Epithelial cell of prostate (primary cell): ENCODE data around the gene BHLHE23.

Experiments
- DNase-seq: peaks from one replicate; pipeline ENCODE4 v3.0.0-alpha.2; 2011; ENCODE audit warnings: low read depth, low spot score
- H3K27ac ChIP-seq: fragments of 450-650 bp; 2 replicates; pipeline ENCODE4 v1.5.1; 2017; ENCODE audit warnings: mild to moderate bottlenecking

The BHLHE23 gene

DNA sequence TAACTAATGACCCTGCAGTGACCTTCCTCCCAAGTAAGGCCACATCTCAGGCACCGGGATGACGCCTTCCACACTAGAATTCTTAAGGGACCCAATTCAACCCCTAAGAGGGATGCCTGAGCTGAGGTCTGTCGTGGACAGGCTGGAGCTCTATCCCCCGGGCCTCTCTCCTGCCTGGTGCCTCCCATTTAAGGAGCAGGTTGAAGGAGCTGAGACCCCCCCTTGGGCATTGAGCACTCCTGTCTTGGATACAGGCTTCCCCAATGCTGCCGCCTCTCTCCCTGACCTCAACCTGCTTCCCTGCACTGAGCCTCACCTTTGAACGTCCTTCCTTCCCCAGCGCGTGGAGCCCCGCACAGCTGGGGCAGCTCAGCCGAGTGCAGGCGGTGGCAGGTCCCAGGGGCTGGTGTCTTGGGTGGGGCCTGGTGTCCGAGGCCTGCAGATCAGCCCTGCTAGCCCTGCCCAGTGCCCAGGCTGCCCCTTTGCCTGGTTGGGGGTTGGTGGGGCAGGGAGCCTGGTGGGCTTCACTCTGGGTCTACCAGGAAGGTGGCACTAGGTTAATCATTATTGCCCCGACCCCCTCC lies 19.9 kb upstream of the BHLHE23 start:
- no peak overlapping the region for H3K27ac ChIP-seq
- no peak for DNase-seq

DNA sequence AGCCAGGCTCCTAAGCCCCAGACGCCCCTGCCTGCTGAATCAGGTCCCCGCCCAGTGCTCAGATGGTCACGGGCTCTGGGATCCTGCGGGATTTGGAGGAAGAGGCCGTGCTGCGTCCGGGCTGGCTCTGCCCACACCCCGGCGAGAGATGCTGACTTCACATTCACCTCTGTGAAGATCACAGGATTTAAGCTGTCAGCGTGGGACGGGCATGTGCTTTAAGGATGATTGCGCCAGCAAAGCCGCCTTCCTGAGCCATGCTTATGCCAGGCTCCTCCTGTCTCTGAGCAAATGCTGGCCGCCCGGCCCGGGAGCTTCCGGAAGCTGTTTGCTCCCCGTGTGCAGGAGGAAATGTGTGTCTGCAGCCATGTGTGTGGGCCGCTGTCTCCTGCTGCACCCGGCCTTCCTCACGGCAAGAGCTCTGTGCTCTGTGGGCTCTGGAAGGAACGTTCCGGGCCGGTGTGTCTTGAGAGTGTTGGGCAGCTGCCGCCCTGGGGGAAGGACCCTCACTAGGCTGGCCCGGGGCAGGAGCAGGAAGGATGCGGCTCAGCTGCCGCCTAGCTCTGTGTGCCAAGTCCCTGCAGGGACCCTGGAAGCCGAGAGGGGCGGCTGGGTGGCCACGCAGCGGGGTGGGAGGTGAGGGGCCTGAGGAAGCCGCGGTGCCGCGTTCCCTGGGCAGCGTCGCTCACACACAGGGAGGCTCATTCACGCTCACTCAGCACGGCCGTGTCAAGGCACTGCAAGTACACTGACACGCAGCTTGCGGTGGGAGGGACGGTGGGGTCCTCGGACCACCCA lies 19.0 kb upstream of the BHLHE23 start:
- DNase-seq: peak; percentile 5
- no peak overlapping the region for H3K27ac ChIP-seq

DNA sequence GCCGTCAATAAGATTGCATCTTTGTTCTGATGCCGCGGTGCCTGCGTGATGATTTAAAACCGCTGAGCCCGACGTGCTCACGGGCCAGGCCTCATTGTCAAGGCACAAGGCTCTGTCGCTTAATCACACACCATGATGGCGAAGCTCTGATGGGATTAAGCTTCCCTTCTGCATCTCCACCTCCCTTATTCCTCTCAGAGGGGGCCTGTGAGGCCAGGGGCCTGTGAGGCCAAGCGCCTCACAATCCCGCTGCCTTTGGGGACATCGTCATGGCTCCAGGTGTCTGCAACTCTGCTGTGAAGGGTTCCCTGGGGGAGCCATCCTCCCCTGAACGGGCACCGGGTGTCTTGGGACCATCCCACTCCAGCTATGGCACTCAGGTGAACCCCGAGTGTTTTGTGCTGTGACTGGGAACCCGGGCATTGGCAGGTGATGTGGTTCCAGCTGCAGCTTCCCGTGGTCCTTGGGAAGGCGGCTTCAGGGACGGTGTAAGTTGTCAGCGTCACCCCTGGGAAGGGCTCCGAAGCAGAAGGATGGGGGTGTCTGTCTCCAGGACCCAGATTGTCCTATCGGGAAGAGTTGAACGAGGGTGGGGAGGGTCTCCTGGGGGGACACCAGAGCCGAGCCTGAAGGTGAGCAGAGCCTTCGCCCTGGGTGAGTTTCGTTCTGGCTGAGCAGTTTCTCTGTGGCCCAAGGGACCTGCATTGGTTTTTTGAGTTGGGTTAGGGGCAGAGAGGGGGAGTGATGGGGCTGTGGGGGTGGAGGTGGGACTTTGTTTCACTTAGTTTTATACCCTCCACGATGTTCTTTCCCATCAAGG lies 18.0 kb upstream of the BHLHE23 start:
- no peak for DNase-seq
- no peak overlapping the region for H3K27ac ChIP-seq

DNA sequence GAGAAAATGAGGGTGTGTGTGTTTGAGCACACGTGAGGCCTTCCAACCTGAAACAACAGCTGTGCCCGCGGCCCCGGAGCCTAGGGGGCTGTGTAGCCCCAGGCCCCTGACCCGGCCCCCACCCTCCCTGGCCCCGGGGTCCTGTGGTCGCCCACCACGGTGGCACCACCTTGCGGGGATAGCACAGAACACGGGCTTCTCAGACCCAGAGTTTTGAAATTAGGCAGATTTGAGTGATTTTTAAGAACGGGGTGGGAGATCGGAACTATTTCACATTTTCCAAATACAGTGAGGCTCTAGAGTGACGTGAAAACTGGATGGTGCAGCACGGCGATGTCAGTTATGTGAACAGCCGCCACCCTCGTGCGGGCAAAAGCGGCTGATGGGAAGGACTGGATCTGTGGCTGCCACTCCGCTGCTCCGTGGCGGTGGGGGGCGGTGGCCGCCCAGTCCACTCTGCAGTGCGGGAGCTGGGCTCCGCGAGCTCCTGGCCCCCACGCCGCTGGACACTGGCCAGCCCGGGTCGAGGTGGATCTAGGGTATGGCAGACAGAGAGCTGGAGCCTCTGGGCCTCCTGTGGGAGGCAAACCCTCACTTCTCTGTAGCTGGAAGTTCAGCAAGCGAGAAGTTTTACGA lies 17.3 kb upstream of the BHLHE23 start:
- no peak overlapping the region for H3K27ac ChIP-seq
- DNase-seq: no peak

DNA sequence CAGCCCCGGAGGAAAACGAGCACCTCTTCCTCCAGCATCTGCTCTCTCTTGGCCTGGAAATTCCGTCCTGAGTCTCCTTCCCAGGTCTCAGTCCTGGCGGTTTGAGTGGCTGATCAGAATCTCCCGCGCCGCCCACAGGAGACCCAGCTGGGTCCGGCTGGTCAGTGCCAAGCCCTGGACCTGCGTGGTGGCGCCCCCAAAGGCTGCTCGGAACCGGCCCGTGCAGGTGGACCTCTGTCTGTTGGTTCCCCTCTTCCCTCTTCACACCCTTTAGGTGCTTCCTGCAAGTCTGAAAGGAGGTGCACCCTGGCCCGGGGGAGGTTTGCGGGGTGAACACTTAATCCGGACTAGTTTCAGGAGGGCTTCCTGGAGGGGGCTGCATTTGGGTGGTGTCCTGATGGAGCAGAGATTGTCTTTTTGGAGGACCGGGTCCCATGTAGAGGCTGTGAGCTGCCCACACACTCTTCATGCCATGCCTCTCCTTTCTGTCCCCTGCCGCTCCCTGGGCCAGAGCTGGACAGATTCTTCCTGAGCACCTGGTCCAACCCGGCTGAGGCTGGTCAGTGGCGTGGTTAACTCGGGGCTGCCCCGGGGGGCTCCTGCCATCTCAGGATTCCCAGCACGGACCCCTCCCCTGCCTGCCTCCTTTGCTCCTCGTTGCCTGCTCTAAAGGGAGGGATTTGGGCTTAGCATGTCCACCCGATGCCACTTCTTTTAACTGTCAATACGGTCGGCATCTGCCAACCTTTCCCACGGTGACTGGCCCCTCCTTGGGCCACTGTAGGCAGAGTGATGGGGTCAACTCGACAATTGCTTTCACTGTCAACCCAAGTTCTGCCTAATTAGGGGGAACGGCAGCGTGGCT lies 16.5 kb upstream of the BHLHE23 start:
- no peak for DNase-seq
- H3K27ac ChIP-seq: no peak overlapping the region

DNA sequence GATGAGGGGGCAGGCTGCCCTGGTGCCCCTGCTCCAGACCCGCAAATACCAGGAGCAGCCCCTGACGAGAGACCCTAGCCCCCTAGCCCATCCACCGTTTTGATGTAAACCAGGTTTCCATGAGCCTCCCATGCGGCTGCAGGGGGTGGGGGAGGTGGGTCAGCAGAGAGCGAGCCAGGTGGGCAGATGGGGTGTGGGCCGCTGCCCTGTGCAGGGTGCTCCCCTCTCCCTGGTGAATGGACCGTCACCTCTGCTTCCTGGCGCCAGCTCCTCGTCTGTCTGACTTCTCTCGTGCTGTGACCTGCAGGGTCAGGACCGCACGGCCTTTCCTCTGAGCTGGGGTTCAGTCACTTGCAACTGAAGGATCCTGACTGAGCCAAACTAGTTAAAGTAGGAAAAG lies 15.7 kb upstream of the BHLHE23 start:
- DNase-seq: no peak
- H3K27ac ChIP-seq: no peak overlapping the region

DNA sequence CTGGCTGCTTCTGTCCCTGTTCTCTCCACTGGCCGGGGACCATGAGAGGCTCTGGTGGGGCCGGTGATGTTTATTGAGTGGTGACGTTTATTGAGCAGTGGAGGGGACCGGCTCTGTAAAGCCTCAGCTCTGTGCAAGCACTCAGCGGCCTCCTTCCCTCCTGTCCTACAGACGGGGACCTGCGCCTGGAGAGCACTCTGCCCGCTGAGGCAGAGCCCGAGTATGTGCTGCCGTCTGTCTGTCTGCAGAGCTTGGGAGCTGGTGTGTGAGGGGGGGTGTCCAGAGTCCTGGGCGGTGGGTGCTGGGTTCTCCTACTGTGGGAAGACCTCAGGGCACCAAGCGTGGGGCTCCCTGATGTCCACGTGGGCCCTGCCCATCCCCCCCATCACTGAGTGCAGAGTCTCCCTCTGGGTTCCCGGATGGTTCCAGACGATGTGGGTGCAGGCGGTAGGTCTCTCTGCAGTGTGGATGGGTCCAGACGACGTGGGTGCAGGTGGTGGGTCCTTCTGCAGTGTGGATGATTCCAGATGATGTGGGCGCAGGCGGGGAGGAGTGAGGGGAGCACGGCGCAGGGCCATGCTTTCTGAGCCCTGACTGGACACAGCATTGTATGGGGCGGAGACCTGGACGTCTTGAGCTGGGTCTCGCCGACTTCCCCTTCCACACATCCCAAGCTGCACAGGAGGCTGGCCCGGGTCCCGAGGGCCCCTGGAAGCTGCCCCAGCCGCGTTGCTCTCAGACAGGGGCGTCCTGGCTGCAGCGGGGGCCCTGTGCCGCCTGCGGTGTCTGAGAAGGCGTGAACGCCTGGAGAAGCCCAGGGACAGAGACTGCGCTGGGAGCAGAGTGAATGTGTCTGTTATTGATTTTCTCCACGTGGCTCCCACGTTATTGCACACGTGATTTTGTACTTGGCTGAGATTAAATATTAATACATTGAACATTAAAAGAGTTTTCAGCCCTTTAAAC lies 14.9 kb upstream of the BHLHE23 start:
- DNase-seq: no peak

DNA sequence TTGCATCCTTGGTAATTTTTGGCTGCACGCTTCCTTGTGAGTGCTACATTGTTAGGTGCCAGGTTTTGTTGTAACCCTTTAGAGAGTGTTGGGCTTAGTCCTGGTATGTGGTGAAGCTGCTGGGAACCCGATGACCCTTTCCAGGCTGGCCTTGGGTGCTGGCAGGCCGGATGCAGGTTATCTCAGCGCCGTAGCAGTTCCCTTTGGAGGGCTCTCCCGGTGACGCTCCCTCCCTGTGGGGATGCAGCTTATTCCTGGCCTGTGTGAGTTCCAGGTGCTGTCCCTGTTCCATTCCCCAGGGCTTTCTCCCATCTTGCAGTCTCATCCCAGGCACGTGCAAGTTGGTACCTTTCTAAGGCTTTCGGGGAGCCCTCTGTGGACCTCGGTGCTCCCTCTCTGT lies 13.9 kb upstream of the BHLHE23 start:
- DNase-seq: no peak
- no peak overlapping the region for H3K27ac ChIP-seq

More for the DNA sequence above, 14.9 kb upstream of the BHLHE23 start:
- no peak overlapping the region for H3K27ac ChIP-seq

DNA sequence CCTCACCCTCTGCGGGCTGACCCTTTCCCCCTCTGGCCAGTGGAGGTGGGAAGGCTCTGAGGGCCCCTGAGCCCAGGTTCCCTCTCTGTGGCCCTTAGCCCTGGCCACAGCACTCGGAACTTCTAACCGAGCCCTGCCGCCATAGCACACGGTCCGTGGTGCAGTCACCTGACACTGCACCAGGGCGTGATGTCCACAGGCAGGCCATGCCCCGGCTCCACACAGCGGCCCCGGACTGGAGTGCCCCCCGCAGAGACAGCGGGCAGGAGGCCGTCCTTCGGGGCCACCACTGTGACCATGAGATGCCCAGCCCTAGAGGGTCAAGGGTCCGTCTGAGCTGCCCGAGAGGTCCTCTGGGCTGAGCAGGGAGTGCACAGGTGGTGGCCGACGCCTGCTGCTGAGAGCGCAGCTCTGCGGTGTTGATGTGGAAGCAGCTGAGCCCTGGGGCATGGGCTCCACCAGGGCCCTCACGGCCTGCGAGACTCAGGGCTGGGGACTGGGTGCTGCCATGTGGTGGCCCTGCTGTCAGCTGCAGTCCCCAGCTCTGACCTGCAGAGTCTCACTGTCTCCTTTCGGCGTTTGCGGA lies 11.2 kb upstream of the BHLHE23 start:
- no peak overlapping the region for H3K27ac ChIP-seq
- no peak for DNase-seq

DNA sequence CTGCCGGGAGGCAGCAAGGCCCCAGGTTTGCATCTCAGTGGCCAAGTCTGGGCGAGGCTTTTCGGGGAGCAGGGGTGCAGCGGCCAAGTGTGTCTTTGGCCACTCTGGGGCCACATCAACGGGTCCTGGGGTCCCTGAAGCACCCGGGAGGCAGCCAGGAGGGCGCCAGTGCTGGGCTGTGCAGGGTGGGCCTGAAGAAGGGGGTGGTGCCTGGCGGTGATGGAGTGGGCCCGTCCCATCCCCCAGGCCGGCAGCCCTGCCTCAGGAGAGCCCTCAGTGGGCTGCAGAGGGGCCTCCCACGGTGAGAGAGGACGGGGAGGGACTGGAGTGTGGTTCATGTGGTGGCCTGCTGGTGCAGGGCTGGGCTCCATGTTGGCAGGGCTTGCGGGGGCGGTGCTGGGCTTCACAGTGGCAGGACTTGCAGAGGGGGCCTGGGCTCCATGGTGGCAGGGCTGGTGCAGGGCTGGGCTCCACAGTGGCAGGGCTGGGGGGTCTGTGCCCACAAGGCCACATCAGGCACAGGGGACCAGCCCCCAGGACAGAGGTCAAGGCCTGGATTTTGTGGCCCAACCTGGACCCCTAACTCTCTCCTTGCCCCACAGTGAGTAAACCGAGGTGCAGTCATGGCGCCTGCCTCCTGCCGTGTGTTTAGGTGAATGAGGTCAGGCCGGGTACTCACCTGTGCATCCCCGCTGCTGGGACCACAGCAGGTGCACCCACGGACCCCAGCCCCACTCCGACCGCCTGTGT lies 10.5 kb upstream of the BHLHE23 start:
- no peak overlapping the region for H3K27ac ChIP-seq
- no peak for DNase-seq

DNA sequence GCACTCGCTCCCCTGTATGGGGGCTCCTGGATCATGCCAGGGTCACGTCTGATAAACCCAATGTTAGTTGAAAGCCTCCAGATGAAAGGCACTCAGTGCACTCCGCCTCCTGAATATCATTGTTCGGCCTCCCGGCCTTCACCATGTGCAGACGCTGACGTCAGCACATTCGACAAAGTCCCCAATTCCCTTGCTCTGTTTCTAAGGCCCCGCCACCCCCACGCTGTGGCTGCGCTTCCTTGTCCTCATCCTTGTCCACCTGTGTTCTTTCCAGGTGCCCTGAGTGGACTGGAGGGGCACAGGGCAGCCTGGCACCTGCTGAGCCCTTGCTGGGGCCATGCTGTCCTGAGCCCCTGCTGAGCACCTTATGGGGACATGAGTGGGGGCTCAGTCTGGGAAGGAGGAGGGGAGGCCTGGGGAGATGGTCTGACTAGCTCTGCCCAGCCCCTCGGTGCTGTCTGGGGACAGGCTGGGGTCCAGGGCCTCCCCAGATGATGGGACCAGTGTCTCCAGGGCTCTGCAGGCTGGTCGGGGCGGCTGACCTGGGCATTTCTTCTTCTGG lies 9.8 kb upstream of the BHLHE23 start:
- H3K27ac ChIP-seq: no peak overlapping the region
- no peak for DNase-seq

DNA sequence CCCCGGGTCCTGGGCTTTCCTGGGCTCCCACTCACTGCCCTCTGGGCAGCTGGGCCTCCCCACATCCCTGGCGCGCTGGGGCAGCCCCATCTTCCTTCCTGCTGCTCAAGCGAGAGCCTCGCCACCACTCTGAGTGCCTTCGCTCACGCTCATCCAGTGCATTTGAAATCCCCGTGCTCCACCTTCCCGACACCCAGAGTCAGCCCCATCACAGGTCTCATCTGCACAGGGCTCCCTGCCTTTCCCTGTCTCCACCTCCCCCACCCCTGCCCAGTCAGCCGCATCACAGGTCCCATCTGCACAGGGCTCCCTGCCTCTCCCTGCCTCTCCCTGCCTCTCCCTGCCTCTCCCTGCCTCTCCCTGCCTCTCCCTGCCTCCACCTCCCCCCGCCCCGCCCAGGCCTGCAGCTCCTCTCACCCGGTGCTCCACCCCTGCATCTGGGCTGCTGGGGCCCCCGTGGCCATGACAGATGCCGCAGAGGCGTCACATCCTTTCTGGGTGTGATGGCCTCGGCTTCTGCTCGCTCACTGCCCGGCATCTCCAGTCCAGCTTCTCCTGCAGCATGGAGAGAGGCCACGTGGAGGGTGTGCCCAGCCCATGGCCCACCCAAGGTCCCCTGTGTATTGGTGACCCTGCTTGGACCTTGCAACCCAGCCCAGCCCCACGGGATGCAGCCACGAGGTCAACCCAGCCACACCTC lies 9.0 kb upstream of the BHLHE23 start:
- DNase-seq: no peak
- H3K27ac ChIP-seq: no peak overlapping the region

DNA sequence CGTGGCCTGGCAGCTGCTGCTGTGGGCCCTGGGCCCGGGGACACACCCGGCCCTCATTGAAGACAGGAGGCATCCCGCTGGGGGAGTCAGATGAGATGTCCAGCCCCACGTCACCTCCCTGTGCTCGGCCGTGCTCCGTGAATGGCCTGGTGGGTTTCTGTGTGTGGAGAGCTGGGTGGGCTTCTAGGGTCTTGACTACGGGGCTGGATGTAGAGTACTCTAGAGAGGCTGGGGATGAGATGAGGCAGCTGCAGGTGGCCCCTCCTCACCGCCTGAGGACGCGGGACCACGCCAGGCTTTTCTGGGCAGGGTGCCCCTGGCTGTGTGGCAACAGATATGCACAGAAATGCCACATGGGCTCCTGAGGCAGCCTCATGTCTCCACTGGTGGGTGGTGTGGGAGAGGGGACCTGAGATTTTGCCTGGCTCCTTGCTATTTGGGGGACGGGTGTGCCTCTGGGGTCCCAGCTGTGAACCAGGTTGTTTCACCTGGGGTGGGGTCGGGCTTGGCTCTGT lies 8.4 kb upstream of the BHLHE23 start:
- DNase-seq: no peak

DNA sequence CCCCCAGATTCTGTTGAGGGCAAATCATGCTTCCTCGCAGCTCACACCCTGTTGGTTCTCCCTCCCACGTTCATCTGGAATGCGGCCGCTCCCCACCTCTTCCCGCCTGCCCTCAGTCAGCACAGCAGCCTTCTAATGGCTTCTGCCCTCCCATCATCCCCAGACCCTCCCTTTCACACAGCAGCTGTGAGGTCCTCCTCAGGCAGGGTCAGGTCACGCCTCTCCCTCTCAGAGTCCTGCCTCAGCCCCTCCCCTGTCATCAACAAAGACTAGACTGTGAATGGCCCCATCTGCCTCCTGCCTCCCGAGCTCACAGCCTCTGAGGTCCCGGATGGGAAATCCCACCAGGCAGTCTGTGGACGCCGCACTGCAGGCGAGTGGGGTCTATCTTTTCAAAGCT lies 7.9 kb upstream of the BHLHE23 start:
- DNase-seq: no peak
- no peak overlapping the region for H3K27ac ChIP-seq

More for the DNA sequence above, 8.4 kb upstream of the BHLHE23 start:
- H3K27ac ChIP-seq: no peak overlapping the region

DNA sequence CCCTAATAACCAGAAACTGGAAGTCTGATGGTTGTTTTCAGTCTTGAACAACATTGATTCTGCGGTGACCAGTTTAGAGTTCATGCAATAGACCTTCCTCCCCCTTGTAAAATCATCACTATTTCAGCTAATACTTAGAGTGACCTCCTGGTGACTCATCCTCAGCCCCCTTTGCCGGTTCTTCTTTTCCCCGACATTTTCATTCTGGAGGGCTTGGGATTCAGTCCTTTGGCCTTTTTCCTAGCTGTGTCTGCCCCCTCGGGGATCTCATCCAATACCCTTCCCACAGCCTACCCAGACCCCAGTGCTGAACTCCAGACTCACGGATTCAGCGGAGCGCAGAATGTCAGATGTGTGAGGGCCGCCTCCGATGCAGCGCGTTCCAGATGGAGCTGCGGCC lies 7.5 kb upstream of the BHLHE23 start:
- H3K27ac ChIP-seq: no peak overlapping the region
- no peak for DNase-seq

DNA sequence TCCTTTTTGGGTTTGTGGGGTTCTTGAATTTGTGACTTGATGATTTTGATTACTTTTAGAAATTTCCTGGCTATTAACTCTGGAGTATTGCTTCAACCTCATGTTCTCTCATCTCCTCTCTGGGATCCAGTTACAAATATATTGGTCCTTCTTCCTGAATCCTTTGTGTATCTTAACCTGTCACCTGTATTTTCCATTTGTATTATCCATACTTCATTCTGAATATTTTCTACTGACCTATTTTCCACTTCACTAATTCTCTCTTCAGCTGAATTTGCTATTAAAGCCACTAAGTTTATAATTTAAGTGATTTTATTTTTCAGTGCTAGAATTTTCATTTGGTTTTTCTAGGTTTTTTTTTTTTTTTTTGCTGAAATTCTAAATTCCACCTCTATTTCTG lies 6.4 kb upstream of the BHLHE23 start:
- no peak for DNase-seq
- H3K27ac ChIP-seq: no peak overlapping the region

DNA sequence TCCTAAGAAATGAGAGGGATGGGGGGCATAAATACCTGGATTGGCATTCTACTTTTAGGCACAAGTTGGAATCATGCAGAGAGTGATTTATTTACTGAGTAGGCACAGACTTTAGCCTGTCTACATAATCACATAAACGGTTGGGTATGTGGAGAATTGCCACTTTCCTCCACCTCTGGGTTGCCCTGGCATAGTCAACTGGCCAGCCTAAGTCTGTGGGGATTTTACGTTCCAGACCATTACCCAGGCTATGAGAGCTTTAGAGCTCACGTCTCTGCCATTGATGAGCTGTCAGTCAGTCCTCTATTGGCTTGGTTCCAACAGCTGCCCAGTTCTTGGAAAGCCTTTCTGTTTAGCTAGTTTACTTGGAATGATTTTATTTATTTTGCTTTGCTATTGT lies 5.0 kb upstream of the BHLHE23 start:
- H3K27ac ChIP-seq: no peak overlapping the region
- no peak for DNase-seq
